Measurements from ENCODE around the gene HS3ST6. TPM values are rescaled to one million over a fixed set of nuclear protein-coding genes. Genes with fewer than 3 reads are reported as not detected.
A peak's percentile ranks its signal among the peaks of the same experiment; 100 is the strongest.

HS3ST6 gene
- total and polyA plus RNA-seq, 2 of the 13 experiments (the other 11 are each of a cell fraction or from before 2014, with no cell fraction given): not detected

- TF ChIP-seq ZNF362 (CRISPR knock-in tag; IDR thresholded peaks at IDR 0.05; ENCODE audit: borderline replicate concordance) (no peak), POLR2AphosphoS2 (IDR thresholded peaks at IDR 0.05; ENCODE audit: low read depth, low read length) (no peak), ZNF12 (CRISPR knock-in tag; IDR thresholded peaks at IDR 0.05) (no peak), ZNF414 (CRISPR knock-in tag; IDR thresholded peaks at IDR 0.05) (no peak), SIX1 (CRISPR knock-in tag; IDR thresholded peaks at IDR 0.05; ENCODE audit: borderline replicate concordance) (no peak), SRSF1 (optimal IDR thresholded peaks at IDR 0.05; ENCODE audit: low read depth, low read length) (no peak), ZFAT (CRISPR knock-in tag; conservative IDR thresholded peaks at IDR 0.05) (no peak), ZKSCAN1 (IDR thresholded peaks at IDR 0.05; ENCODE audit: low read length) (no peak), TFDP1 (CRISPR knock-in tag; IDR thresholded peaks at IDR 0.05; ENCODE audit: borderline replicate concordance) (peak; percentile 98), ZNF616 (CRISPR knock-in tag; IDR thresholded peaks at IDR 0.05; ENCODE audit: low read depth) (peak; percentile 65; the same call in 1 of the 2 replicates), CC2D1A (CRISPR knock-in tag; IDR thresholded peaks at IDR 0.05) (no peak), NR3C1 (CRISPR knock-in tag; IDR thresholded peaks at IDR 0.05) (no peak), ELF1 (CRISPR knock-in tag; IDR thresholded peaks at IDR 0.05) (no peak), HIC2 (CRISPR knock-in tag; IDR thresholded peaks at IDR 0.05; ENCODE audit: low read depth) (peak; percentile 18; the same call in 1 of the 2 replicates), ZSCAN20 (CRISPR knock-in tag; IDR thresholded peaks at IDR 0.05; ENCODE audit: borderline replicate concordance) (0 out of 2 replicates have a peak, but pooled peaks have one; percentile 52), ELK4 (CRISPR knock-in tag; IDR thresholded peaks at IDR 0.05; ENCODE audit: borderline replicate concordance) (no peak), ZMYM2 (CRISPR knock-in tag; IDR thresholded peaks at IDR 0.05) (no peak), TOPORS (CRISPR knock-in tag; IDR thresholded peaks at IDR 0.05) (peak; percentile 97), HOXA9 (CRISPR knock-in tag; IDR thresholded peaks at IDR 0.05; ENCODE audit: borderline replicate concordance) (peak; percentile 80; the same call in 1 of the 2 replicates), CREM (IDR thresholded peaks at IDR 0.05) (no peak), CREM (CRISPR knock-in tag; IDR thresholded peaks at IDR 0.05) (no peak), RAD51 (IDR thresholded peaks at IDR 0.05; ENCODE audit: borderline replicate concordance) (no peak), ZNF883 (CRISPR knock-in tag; IDR thresholded peaks at IDR 0.05; ENCODE audit: not compliant biosample characterization) (peak; percentile 87)
Measured at GRCh38 chr16:1929578-1930337, 11.5 kb upstream of the HS3ST6 start (continued).
